ENCODE data around the gene ABCA13.

GRCh38 chr7:48192996-48193395 is 21.7 kb downstream of the ABCA13 start:
- TF ChIP-seq POLR2A (IDR thresholded peaks at IDR 0.05) (no peak), CTCF (IDR thresholded peaks at IDR 0.05) (no peak)
